ENCODE measurements around the gene CFAP46.

The CFAP46 gene

DNA sequence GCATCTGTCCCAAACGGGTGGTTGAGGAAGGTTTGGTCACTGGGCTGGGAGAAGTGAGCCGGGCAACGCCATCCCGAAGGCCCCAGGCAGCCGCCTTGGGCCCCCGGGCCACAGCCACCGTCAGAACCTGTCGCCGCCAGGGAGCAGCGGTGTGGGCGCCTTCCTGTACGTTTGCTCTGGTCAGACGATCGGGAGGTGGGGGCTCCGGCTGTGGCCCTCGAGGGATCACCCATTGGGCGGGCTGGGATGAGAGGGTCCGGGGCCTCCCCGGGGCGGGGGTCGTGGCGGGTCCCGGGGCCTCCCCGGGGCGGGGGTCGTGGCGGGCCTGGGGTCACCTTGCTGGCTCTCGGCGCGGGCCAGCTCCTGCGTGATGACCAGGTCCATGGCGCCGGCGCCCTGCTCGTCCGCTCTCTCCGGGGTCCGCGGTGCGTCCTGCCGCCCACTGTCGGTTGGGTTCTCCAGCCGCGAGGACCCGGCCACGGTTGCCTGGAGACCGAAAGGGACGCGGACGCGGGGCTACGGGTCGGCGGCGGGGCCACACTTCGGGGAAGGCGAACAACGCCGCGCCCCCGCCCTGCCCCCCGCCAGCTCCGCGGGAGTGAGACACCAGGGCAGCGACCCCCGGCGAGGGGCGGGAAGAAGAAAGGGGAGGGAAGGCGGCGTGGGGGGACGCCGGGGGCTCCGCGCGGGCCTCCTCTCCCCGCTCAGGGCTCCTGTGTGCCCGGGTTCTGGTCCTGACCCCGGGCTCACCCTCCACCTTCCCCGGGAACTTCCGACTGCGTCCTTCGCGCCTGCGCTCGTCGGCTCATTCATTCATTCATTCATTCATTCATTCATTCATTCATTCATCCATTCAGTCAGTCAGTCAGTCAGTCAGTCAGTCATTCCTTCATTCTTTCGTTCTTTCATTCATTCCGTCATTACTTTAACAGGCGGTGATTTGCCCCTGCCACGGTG is at the start of gene CFAP46:
CFAP46 (minus strand) TSS at position 470 of the 957 bp plus-strand sequence; CDS start at position 384, 86 bp downstream.
- peak; percentile 16 for DNase-seq

GRCh38 chr10:132991706-132992432 is 49.5 kb upstream of the CFAP46 start:
- no peak for DNase-seq

DNA sequence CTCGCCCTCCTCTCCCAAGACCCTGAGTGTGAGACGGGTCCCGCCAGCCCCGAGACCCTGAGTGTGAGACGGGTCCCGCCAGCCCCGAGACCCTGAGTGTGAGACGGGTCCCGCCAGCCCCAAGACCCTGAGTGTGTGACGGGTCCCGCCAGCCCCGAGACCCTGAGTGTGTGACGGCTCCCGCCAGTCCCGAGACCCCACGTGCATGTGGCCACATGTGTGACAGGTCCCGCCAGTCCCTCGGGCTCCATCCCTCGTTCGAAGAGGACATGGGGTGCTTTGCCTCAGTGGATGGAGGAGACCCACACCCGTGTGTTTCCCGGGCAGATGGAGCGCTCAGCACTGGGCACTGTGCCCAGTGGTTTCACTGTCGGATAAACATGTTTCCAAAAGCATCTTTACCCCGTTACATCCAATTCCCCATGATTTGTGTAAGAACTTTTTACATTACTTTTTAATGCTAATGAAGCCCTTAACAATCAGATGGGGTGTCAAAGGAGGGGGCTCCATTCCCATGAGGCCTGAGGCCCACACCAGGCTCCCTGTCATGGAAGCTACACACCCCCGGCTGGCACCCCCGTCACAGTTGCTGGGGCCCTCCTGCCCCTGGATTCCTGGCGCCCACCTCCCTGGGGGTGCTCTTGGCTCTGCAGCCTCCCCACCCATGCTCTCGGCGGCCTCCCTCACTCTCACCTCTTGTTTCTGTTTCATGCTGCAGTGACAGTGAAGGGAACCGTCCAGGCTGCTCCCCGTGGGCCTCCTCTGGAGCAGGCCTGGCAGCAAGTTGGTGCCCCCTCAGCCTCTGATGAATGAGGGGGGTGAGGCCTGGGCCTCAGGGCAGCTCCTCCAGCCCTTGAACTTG is 48.5 kb upstream of the CFAP46 start:
- no peak for DNase-seq

DNA sequence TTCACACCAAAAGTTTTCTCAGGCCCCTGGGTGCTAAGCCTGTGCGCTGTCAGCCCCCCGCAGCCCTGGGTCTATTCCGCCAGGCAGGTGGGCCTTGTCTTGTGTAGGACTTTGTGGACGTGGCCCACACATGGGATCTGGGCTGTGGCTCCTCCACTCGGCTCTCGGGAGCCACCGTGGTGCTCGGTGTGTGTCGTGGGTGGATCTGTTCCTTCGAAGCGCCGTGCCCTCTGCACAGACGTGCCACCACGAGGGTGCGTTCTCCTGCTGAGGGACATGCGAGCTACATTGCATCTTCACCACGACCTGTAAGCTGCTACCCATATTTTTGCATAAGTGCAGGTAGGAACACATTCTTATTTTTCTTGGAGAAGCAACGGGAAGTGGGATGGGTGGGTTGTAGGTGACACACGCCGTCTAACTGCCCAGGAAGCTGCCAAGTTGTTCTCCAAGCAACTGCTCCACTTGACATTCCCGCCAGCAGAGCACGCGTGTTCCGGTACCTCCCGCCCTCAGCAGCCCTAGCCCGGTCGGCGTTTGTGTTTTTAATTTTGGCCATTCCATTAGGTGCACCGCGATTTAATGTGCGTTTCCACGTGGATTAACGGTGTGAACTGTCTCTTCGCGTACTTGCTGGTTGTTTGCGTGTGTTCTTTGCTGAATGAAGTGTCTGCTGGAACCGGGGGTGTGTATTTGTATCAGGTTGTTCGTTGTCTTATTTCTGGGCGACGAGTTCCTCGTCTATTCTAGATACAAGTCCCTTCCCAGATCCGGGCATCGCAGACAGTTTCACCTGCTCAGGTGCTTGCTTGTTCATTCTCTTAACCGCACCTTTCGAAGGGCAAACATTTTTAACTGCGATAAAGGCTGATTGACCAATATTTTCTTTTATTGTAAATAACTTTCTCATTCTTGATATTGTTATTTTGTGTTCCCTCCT is 47.4 kb upstream of the CFAP46 start:
- DNase-seq, result no peak

GRCh38 chr10:132988988-132989387 is 46.6 kb upstream of the CFAP46 start:
- no peak for DNase-seq

GRCh38 chr10:132987671-132988571 is 45.6 kb upstream of the CFAP46 start:
- peak; percentile 15 for DNase-seq

- DNase-seq, result no peak
These were observed 44.6 kb upstream of the CFAP46 start for GRCh38 chr10:132986978-132987377.

DNA sequence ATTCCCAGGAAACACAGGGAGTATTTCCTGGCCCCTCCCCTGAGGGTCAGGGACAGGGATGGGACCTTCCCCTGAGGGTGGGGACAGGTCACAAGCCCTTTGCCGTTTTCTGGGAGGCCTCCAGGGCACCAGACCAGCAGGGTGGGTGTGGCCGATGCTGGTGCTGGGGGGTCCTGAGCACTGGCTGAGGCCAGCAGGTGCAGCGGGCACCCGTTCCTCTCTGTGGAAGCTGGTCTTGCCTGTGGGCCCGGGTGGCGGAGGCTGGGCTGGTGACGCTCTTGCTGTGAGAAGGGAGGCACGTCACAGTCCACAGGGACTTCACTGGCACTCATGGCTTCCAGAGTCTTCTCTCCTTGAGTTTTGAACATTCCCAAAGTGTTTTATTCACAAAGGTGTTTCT is 44.2 kb upstream of the CFAP46 start:
- no peak for DNase-seq

DNA sequence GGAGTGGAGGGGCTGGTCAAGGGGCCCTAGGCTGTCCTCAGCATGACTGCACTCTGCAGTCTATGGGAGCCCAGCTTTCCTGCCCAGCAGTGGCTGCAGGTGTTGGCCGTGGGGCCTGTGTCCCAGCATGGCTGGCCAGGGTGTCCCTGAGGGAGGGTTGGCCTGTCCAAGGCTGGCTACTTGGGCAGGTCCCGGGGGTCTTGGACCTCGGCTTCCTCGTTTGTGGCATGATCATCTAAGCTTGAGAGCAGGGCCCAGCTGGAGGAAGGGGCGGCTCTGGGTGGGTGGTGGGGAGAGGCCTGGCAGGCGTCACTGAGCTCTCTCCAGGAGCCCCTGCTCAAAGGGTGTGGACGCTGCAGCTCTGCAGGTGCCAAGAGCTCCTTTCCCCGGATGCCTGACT is 43.7 kb upstream of the CFAP46 start:
- no peak for DNase-seq

- no peak for DNase-seq
These were observed 43.2 kb upstream of the CFAP46 start for GRCh38 chr10:132985546-132985900.

DNA sequence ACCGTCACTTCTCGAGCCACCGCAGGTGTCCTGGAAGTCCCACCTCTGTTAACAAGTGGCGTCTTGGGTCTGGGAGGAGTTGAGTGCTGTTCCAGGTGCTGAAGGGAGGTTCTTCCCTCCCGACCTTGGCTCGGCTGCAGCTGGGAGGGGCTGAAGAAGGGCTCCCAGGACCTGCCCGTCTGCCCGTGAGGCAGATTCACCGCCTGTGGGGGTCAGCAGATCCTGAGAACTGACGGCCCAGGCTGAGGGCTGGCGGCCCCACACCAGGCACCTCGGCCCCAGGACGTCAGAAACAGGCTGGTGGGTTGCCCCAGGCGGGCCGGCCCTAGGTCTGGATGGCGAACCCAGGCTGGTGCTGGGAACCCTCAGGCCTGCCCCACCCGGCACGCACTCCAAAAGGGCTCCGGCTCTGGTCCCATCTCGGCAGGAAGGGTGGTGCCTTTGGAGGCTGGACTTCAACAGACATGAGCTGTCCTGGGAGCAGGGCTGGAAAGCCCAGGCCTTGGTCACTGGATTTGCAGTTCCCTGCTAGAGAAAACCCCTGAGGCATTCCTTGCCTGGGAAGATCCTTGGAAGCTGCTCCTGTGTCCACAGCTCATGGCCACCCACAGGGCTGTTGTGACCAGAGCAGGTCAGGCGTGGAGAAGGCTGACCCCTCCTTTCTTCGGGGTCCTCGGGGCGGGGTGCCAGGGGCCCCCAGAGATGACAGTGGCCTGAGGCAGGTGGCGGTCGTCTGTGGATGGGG is 42.6 kb upstream of the CFAP46 start:
- DNase-seq, result no peak

GRCh38 chr10:132984008-132984295 is 41.6 kb upstream of the CFAP46 start:
- DNase-seq, result no peak

- DNase-seq, result no peak
These were observed 41.1 kb upstream of the CFAP46 start for GRCh38 chr10:132983252-132984007.

- no peak for DNase-seq
These were observed 40.1 kb upstream of the CFAP46 start for GRCh38 chr10:132982301-132982989.

- no peak for DNase-seq
These were observed 39.4 kb upstream of the CFAP46 start for GRCh38 chr10:132981746-132982145.

GRCh38 chr10:132981173-132981555 is 38.8 kb upstream of the CFAP46 start:
- no peak for DNase-seq

GRCh38 chr10:132980426-132981172 is 38.2 kb upstream of the CFAP46 start:
- no peak for DNase-seq

Data from HCEC 1CT (cell line).